ENCODE data around the gene CHMP6.

CHMP6 gene

DNA sequence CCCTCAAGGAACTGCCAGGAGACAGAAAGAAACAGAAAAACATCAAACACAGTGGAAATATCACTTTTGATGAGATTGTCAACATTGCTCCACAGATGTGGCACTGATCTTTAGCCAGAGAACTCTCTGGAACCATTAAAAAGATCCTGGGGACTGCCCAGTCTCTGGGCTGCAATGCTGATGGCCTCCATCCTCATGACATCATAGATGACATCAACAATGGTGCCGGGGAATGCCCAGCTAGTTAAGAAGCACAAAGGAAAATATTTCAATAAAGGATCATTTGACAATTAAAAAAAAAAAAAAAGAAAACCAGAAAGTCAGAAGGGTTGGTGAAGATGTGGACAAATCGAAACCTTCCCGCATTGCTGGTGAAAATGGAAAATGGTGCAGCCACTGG, 14.9 kb upstream of the CHMP6 start:
- 90 to 97% methylated on average over 3 of the region's 3 CpGs for WGBS, 2 experiments
- Histone ChIP-seq H3K4me3 (ENCODE audit: insufficient read depth, low read depth, low read length) (no peak overlapping the region), H3K4me1 (ENCODE audit: control insufficient read depth, insufficient read depth, low read length) (no peaks in the 10 kb centered on the region), H3K9me3 (ENCODE audit: control insufficient read depth, low read length) (no peaks in the 10 kb centered on the region), H3K36me3 (ENCODE audit: control insufficient read depth, insufficient read depth, low read length) (no peaks in the 10 kb centered on the region), H3K27me3 (ENCODE audit: control insufficient read depth, insufficient read depth, low read length, poor library complexity, severe bottlenecking) (peaks cover 4% of the 10 kb centered on the region), H3K27ac (ENCODE audit: insufficient read depth, low read depth, low read length, poor library complexity, severe bottlenecking) (no peak overlapping the region)

- 96 to 98% methylated on average over 4 of the region's 4 CpGs for WGBS, 2 experiments
- no peak overlapping the region for H3K27ac ChIP-seq (ENCODE audit: insufficient read depth, low read depth, low read length, poor library complexity, severe bottlenecking)
- no peaks in the 10 kb centered on the region for H3K4me1 ChIP-seq (ENCODE audit: control insufficient read depth, insufficient read depth, low read length)
- H3K36me3 ChIP-seq (ENCODE audit: control insufficient read depth, insufficient read depth, low read length), result no peaks in the 10 kb centered on the region
- peaks cover 9% of the 10 kb centered on the region for H3K27me3 ChIP-seq (ENCODE audit: control insufficient read depth, insufficient read depth, low read length, poor library complexity, severe bottlenecking)
- no peak overlapping the region for H3K4me3 ChIP-seq (ENCODE audit: insufficient read depth, low read depth, low read length)
- H3K9me3 ChIP-seq (ENCODE audit: control insufficient read depth, low read length), result no peaks in the 10 kb centered on the region
Observed at GRCh38 chr17:80977172-80977571, 14.5 kb upstream of the CHMP6 start.

DNA sequence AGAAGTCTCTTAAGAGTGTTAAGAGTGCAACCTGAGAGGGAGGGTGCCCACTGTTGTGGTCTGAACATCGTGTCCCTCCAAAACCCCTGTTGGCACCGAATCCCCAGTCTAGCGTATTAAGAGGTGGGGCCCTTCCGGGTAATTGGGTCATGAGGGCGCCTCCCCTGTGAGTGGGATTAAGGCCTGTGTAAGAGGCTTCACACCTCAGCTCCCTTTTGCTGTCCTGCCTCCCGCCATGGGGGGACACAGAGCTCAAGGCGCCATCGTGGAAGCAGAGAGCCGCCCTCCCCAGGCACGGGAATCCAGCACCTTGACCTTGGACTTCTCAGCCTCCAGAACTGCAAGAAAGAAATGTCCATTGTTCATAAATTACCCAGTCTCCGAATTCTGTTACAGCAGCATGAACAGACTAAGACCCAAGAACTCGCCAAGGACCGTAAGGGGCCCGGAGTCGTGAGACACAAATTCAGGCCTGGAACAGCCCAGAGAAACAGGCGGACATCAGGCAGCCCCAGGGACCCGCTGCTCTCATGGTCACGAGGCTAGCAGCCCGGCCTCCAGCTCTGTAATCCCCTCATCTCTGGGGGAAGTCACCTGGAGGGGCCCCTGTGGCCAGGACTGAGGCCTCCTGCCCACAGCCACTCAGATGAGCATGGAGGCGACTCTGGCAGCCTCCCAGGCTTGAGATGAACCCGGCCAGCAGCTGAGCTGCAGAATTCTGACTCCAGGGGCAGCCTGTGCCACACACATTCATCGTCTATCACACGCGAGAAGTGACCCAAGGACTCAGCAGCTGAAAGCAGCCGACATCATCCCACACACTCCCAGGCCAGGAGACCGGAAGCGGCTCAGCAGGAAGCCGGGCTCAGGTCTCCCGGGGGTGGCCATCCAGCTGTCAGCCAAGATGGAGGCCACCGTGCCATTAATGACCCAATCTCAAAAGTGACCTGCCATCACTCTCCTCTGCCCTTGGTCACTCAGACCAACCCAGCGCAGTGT, 12.8 kb upstream of the CHMP6 start:
- 91 to 92% methylated on average over 31 of the region's 31 CpGs for WGBS, 2 experiments
- H3K27me3 ChIP-seq (ENCODE audit: control insufficient read depth, insufficient read depth, low read length, poor library complexity, severe bottlenecking), result peaks cover 14% of the 10 kb centered on the region
- no peaks in the 10 kb centered on the region for H3K9me3 ChIP-seq (ENCODE audit: control insufficient read depth, low read length)
- H3K27ac ChIP-seq (ENCODE audit: insufficient read depth, low read depth, low read length, poor library complexity, severe bottlenecking), result no peak overlapping the region
- no peak overlapping the region for H3K4me3 ChIP-seq (ENCODE audit: insufficient read depth, low read depth, low read length)
- H3K4me1 ChIP-seq (ENCODE audit: control insufficient read depth, insufficient read depth, low read length), result no peaks in the 10 kb centered on the region
- no peaks in the 10 kb centered on the region for H3K36me3 ChIP-seq (ENCODE audit: control insufficient read depth, insufficient read depth, low read length)

GRCh38 chr17:80979547-80980378, 11.9 kb upstream of the CHMP6 start:
- Histone ChIP-seq H3K27ac (ENCODE audit: insufficient read depth, low read depth, low read length, poor library complexity, severe bottlenecking) (no peak overlapping the region), H3K27me3 (ENCODE audit: control insufficient read depth, insufficient read depth, low read length, poor library complexity, severe bottlenecking) (peaks cover 14% of the 10 kb centered on the region), H3K9me3 (ENCODE audit: control insufficient read depth, low read length) (no peaks in the 10 kb centered on the region), H3K4me1 (ENCODE audit: control insufficient read depth, insufficient read depth, low read length) (no peaks in the 10 kb centered on the region), H3K4me3 (ENCODE audit: insufficient read depth, low read depth, low read length) (no peak overlapping the region), H3K36me3 (ENCODE audit: control insufficient read depth, insufficient read depth, low read length) (no peaks in the 10 kb centered on the region)
- WGBS, 2 experiments, result 89 to 90% methylated on average over 26 of the region's 26 CpGs

DNA sequence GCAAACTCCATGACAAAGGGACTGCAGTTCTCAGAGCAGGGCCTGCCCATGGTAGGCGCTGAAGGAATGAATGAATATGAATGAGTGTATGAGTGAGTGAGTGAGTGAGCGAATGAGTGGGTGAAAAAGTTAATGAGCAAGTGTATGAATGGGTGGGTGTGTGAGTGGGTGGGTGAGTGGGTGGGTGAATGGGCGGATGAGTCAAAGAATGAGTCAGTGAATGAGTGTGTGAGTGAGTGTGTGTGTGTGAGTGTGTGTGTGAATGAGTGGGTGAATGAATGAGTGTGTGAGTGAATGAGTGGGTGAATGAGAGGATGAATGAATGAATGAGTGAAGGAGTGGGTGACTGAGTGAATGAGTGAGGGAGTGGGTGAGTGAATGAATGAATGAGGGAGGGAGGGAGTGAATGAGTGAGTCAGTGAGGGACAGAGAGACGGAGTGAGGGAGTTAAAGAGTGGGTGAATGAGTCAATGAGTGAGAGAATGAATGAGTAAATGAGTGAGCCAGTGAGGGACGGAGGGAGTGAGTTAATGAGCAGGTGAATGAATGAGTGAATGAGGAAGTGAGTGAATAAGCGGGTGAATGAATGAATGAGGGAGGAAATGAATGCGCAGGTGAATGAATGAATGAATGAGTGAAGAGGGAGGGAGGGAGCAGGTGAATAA, 11.1 kb upstream of the CHMP6 start:
- H3K36me3 ChIP-seq (ENCODE audit: control insufficient read depth, insufficient read depth, low read length), result no peaks in the 10 kb centered on the region
- no peak overlapping the region for H3K27ac ChIP-seq (ENCODE audit: insufficient read depth, low read depth, low read length, poor library complexity, severe bottlenecking)
- WGBS, 2 experiments, result 68 to 70% methylated on average over 7 of the region's 7 CpGs
- peaks cover 14% of the 10 kb centered on the region for H3K27me3 ChIP-seq (ENCODE audit: control insufficient read depth, insufficient read depth, low read length, poor library complexity, severe bottlenecking)
- no peaks in the 10 kb centered on the region for H3K9me3 ChIP-seq (ENCODE audit: control insufficient read depth, low read length)
- peak overlapping the region; percentile 20 for H3K4me3 ChIP-seq (ENCODE audit: insufficient read depth, low read depth, low read length)
- no peaks in the 10 kb centered on the region for H3K4me1 ChIP-seq (ENCODE audit: control insufficient read depth, insufficient read depth, low read length)

DNA sequence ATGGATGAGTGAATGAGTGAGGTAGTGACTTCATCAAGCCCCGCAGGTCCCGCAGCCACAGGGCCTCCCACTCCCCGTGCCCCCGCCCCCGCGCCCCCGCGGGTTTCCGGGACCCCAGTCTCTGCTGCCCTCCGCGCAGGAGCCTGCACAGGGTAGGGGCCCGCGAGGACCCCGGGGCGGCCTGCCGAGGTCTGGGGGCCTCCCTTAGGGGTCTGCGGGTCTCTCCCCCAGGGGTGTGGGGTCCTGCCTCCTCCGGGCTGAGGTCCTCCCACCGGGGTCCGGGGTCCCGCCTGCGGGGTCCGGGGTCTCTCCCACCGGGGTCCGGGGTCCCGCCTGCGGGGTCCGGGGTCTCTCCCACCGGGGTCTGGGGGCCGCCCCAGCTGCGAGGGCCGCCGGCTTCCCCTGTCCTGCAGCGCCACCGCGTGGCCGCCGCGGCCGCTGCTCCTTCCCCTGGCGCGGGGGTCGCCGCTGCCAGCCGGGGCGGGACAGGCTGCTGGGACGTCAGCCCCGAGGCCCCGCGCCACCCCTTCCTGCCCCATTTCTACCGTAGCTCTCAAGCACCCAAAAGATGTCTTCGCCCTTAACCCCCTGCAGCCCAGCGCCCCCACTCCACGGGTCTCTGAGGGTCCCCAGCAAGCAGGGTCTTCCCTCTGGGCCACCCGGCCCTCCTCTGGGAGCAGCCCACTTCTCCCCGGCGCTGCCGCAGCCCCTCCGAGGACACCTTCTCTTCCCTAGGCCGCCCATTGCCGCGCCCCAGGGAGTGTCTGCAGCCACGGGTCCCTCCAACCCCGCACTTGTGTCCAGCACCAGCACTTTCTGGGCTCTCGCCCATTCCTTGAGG, 10.4 kb upstream of the CHMP6 start:
- WGBS, 2 experiments, result 11% methylated on average over 65 of the region's 65 CpGs
- Histone ChIP-seq H3K9me3 (ENCODE audit: control insufficient read depth, low read length) (no peaks in the 10 kb centered on the region), H3K4me3 (ENCODE audit: insufficient read depth, low read depth, low read length) (peak overlapping the region; percentile 20), H3K36me3 (ENCODE audit: control insufficient read depth, insufficient read depth, low read length) (no peaks in the 10 kb centered on the region), H3K4me1 (ENCODE audit: control insufficient read depth, insufficient read depth, low read length) (no peaks in the 10 kb centered on the region), H3K27me3 (ENCODE audit: control insufficient read depth, insufficient read depth, low read length, poor library complexity, severe bottlenecking) (peaks cover 14% of the 10 kb centered on the region), H3K27ac (ENCODE audit: insufficient read depth, low read depth, low read length, poor library complexity, severe bottlenecking) (no peak overlapping the region)

GRCh38 chr17:80981929-80982425, 9.7 kb upstream of the CHMP6 start:
- Histone ChIP-seq H3K4me1 (ENCODE audit: control insufficient read depth, insufficient read depth, low read length) (no peaks in the 10 kb centered on the region), H3K9me3 (ENCODE audit: control insufficient read depth, low read length) (no peaks in the 10 kb centered on the region), H3K4me3 (ENCODE audit: insufficient read depth, low read depth, low read length) (no peak overlapping the region), H3K27me3 (ENCODE audit: control insufficient read depth, insufficient read depth, low read length, poor library complexity, severe bottlenecking) (peaks cover 14% of the 10 kb centered on the region), H3K27ac (ENCODE audit: insufficient read depth, low read depth, low read length, poor library complexity, severe bottlenecking) (no peak overlapping the region), H3K36me3 (ENCODE audit: control insufficient read depth, insufficient read depth, low read length) (no peaks in the 10 kb centered on the region)
- 88 to 91% methylated on average over 17 of the region's 17 CpGs for WGBS, 2 experiments

GRCh38 chr17:80982426-80982974, 9.1 kb upstream of the CHMP6 start:
- no peaks in the 10 kb centered on the region for H3K36me3 ChIP-seq (ENCODE audit: control insufficient read depth, insufficient read depth, low read length)
- H3K27ac ChIP-seq (ENCODE audit: insufficient read depth, low read depth, low read length, poor library complexity, severe bottlenecking), result no peak overlapping the region
- H3K9me3 ChIP-seq (ENCODE audit: control insufficient read depth, low read length), result no peaks in the 10 kb centered on the region
- no peak overlapping the region for H3K4me3 ChIP-seq (ENCODE audit: insufficient read depth, low read depth, low read length)
- peaks cover 14% of the 10 kb centered on the region for H3K27me3 ChIP-seq (ENCODE audit: control insufficient read depth, insufficient read depth, low read length, poor library complexity, severe bottlenecking)
- 90 to 91% methylated on average over 17 of the region's 17 CpGs for WGBS, 2 experiments
- no peaks in the 10 kb centered on the region for H3K4me1 ChIP-seq (ENCODE audit: control insufficient read depth, insufficient read depth, low read length)

DNA sequence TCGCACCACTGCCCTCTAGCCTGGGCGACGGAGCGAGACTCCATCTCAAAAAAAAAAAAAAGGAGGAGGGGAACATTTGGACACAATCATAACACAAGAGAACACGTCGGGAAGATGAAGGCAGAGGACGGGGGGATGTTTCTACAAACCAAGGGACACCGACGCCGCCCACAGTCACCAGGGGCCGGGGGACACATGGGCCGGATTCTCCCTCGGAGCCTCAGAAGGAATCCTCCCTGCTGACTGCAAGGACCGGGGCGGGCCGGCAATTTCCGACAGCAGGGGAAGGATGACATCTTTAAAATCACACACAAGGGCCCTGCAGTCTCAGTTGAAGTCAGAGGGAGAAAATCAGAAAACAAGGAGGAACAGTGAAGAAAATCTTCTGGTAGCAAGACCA, 8.1 kb upstream of the CHMP6 start:
- 90 to 91% methylated on average over 17 of the region's 17 CpGs for WGBS, 2 experiments
- Histone ChIP-seq H3K4me1 (ENCODE audit: control insufficient read depth, insufficient read depth, low read length) (peaks cover 6% of the 10 kb centered on the region), H3K9me3 (ENCODE audit: control insufficient read depth, low read length) (no peaks in the 10 kb centered on the region), H3K36me3 (ENCODE audit: control insufficient read depth, insufficient read depth, low read length) (no peaks in the 10 kb centered on the region), H3K27me3 (ENCODE audit: control insufficient read depth, insufficient read depth, low read length, poor library complexity, severe bottlenecking) (peaks cover 14% of the 10 kb centered on the region), H3K4me3 (ENCODE audit: insufficient read depth, low read depth, low read length) (no peak overlapping the region), H3K27ac (ENCODE audit: insufficient read depth, low read depth, low read length, poor library complexity, severe bottlenecking) (no peak overlapping the region)

Data from ectodermal cell (in vitro differentiated cells).